ENCODE measurements around the gene CTAGE8. TPM values are rescaled to one million over a fixed set of nuclear protein-coding genes. Genes with fewer than 3 reads are reported as not detected.

The CTAGE8 gene
- total RNA-seq, 4 donors from 2014 or later, result 4.7 to 16.7 (median 7.8) TPM

Other genes with a start within 250 kb of the CTAGE8 start
- gene OR2A5, start 220.3 kb downstream of the CTAGE8 start, total RNA-seq, result not detected
- gene OR2A25, start 199.5 kb downstream of the CTAGE8 start, total RNA-seq, result not detected
- not detected for gene OR2A12, start 183.0 kb downstream of the CTAGE8 start, total RNA-seq
- not detected for gene OR2A2, start 159.7 kb downstream of the CTAGE8 start, total RNA-seq
- not detected for gene OR2A14, start 146.1 kb downstream of the CTAGE8 start, total RNA-seq
- 10 to 100 TPM in 3 of 4 donors, 1 to 10 TPM in 1; 7.5 to 35.0 (median 20.2) TPM for gene CTAGE4, start 85.8 kb downstream of the CTAGE8 start, total RNA-seq
- gene ARHGEF35, start 73.5 kb downstream of the CTAGE8 start, total RNA-seq, result 10 to 100 TPM; 15.5 to 31.6 (median 17.4) TPM
- under 1 TPM in 1 of 4 donors, not detected in 3; 0.56 TPM for gene OR2A42, start 29.7 kb downstream of the CTAGE8 start, total RNA-seq
- 10 to 100 TPM; 14.6 to 64.2 (median 42.0) TPM for gene OR2A7, start 4.5 kb downstream of the CTAGE8 start, total RNA-seq
- not detected for gene OR2A1, start 43.1 kb upstream of the CTAGE8 start, total RNA-seq
- 100 to 1,000 TPM in 1 of 4 donors, 10 to 100 TPM in 3; 62.3 to 109 (median 86.3) TPM for gene ARHGEF5, start 86.1 kb upstream of the CTAGE8 start, total RNA-seq
- gene NOBOX, start 134.4 kb upstream of the CTAGE8 start, total RNA-seq, result not detected

Measured in suprapubic skin (tissue), 4 donors.